GM23338 (cell line): Measurements from ENCODE around the gene TBC1D3B. TPM values are rescaled to one million over a fixed set of nuclear protein-coding genes. Genes with fewer than 3 reads are reported as not detected.

Experiments used
- ATAC-seq: fragments of 200-7000 bp; cut with Tn5 transposase; 3 replicates; pipeline ENCODE4 v1.9.1; 2020
- DNase-seq: peaks from one replicate; pipeline ENCODE4 v3.0.0-alpha.2; 2015; ENCODE audit warnings: low spot score
- H2AFZ ChIP-seq: fragments of 200-600 bp; sonication (generic); 2 replicates; pipeline ENCODE4 v1.8.0; 2016; ENCODE audit warnings: antibody characterized with exemption, mild to moderate bottlenecking, moderate library complexity
- H3F3A ChIP-seq: fragments of 200-600 bp; sonication (generic); replicated peaks from 2 replicates; pipeline ENCODE4 v1.8.0; 2017; ENCODE audit warnings: antibody characterized with exemption, mixed run types, low read depth
- H3K27ac ChIP-seq: fragments of 200-600 bp; sonication (generic); 2 replicates; pipeline ENCODE4 v1.6.1; 2016; ENCODE audit warnings: low read depth
- H3K27me3 ChIP-seq: fragments of 200-600 bp; sonication (generic); 2 replicates; pipeline ENCODE4 v1.8.0; 2016; ENCODE audit warnings: mild to moderate bottlenecking, mixed run types, moderate library complexity; ENCODE audit not compliant: insufficient read depth
- H3K36me3 ChIP-seq: fragments of 200-600 bp; sonication (generic); 2 replicates; pipeline ENCODE4 v1.8.0; 2016; ENCODE audit warnings: mild to moderate bottlenecking; ENCODE audit not compliant: insufficient read depth
- H3K4me1 ChIP-seq: fragments of 200-600 bp; sonication (generic); 2 replicates; pipeline ENCODE4 v1.8.0; 2016; ENCODE audit warnings: mild to moderate bottlenecking, moderate library complexity; ENCODE audit not compliant: insufficient read depth
- H3K4me2 ChIP-seq: fragments of 200-600 bp; sonication (generic); 2 replicates; pipeline ENCODE4 v1.7.1; 2017; ENCODE audit warnings: mixed run types
- H3K4me3 ChIP-seq: fragments of 200-600 bp; sonication (generic); 2 replicates; pipeline ENCODE4 v1.6.1; 2016; ENCODE audit warnings: mixed run types
- H3K79me2 ChIP-seq: fragments of 200-600 bp; sonication (generic); replicated peaks from 2 replicates; pipeline ENCODE4 v1.8.0; 2017; ENCODE audit warnings: mild to moderate bottlenecking; ENCODE audit not compliant: insufficient read depth
- H3K9me2 ChIP-seq: fragments of 200-600 bp; sonication (generic); 2 replicates; pipeline ENCODE4 v1.8.0; 2017; ENCODE audit not compliant: insufficient read depth
- H4K20me1 ChIP-seq: fragments of 200-600 bp; sonication (generic); replicated peaks from 2 replicates; pipeline ENCODE4 v1.8.0; 2017; ENCODE audit warnings: mild to moderate bottlenecking; ENCODE audit not compliant: insufficient read depth
- H3K27ac Mint-ChIP-seq: 2 replicates; pipeline ENCODE4 v1.8.0; 2020; ENCODE audit warnings: inconsistent platforms, mild to moderate bottlenecking, moderate library complexity, mixed read lengths
- H3K27me3 Mint-ChIP-seq: 3 replicates; pipeline ENCODE4 v1.8.0; 2022; ENCODE audit warnings: low read depth, mild to moderate bottlenecking, moderate library complexity, mixed read lengths, inconsistent platforms; ENCODE audit not compliant: insufficient read depth, poor library complexity
- H3K36me3 Mint-ChIP-seq: 3 replicates; pipeline ENCODE4 v1.8.0; 2021; ENCODE audit warnings: low read depth, mild to moderate bottlenecking, inconsistent platforms, moderate library complexity, mixed read lengths
- H3K4me1 Mint-ChIP-seq: 3 replicates; pipeline ENCODE4 v1.8.0; 2020; ENCODE audit warnings: mild to moderate bottlenecking, inconsistent platforms, mixed read lengths
- H3K4me3 Mint-ChIP-seq: 3 replicates; pipeline ENCODE4 v1.8.0; 2021; ENCODE audit warnings: moderate library complexity, mild to moderate bottlenecking, inconsistent platforms, mixed read lengths
- H3K9me3 Mint-ChIP-seq: 3 replicates; pipeline ENCODE4 v1.8.0; 2020; ENCODE audit warnings: moderate library complexity, mild to moderate bottlenecking, inconsistent platforms, mixed read lengths
- CREB1 ChIP-seq: fragments of 250-450 bp; sonication (Bioruptor Pico); IDR thresholded peaks from 2 replicates; pipeline ENCODE4 v1.5.0; 2020; ENCODE audit warnings: low read depth, mild to moderate bottlenecking, moderate library complexity
- EZH2 ChIP-seq: fragments of 200-600 bp; sonication (generic); IDR thresholded peaks from one replicate; pipeline ENCODE4 v1.8.0; 2017; ENCODE audit warnings: antibody characterized with exemption, mild to moderate bottlenecking, low read depth; ENCODE audit not compliant: unreplicated experiment
- EZH2phosphoT487 ChIP-seq: fragments of 200-600 bp; sonication (generic); IDR thresholded peaks from one replicate; pipeline ENCODE4 v1.8.1; 2018; ENCODE audit warnings: antibody characterized with exemption; ENCODE audit not compliant: unreplicated experiment
- JUNB ChIP-seq: IDR thresholded peaks from one replicate; pipeline ENCODE4 v1.6.1; 2016; ENCODE audit warnings: antibody characterized with exemption; ENCODE audit not compliant: unreplicated experiment
- NANOG ChIP-seq: IDR thresholded peaks from 2 replicates; pipeline ENCODE4 v1.6.1; 2016; ENCODE audit warnings: antibody characterized with exemption, borderline replicate concordance
- POLR2AphosphoS5 ChIP-seq: IDR thresholded peaks from 2 replicates; pipeline ENCODE4 v1.6.1; 2016; ENCODE audit warnings: antibody characterized with exemption, low read depth
- STAT1 ChIP-seq: IDR thresholded peaks from one replicate; pipeline ENCODE4 v1.6.1; 2016; ENCODE audit warnings: antibody characterized with exemption; ENCODE audit not compliant: unreplicated experiment
- ZNF114 ChIP-seq: fragments of 250-450 bp; sonication (Bioruptor Pico); IDR thresholded peaks from 2 replicates; pipeline ENCODE4 v1.5.0; 2020; ENCODE audit warnings: mild to moderate bottlenecking, moderate library complexity
- ZNF331 ChIP-seq: fragments of 250-450 bp; sonication (Bioruptor Pico); IDR thresholded peaks from 2 replicates; pipeline ENCODE4 v1.5.0; 2020; ENCODE audit warnings: low read depth, mild to moderate bottlenecking, moderate library complexity
- polyA plus RNA-seq: library from polyadenylated mRNA; unstranded; fragments of >200 nt; fragmentation: Nextera tagmentation; extraction: Ambion mirVana; gene quantifications from 2 replicates; pipeline ENCODE4 v1.2.1, GENCODE V29; 2016
- total RNA-seq: library from RNA; depleted of rRNA; stranded (reverse); fragments of >200 nt; shearing (Covaris generic); gene quantifications from 2 replicates; pipeline ENCODE4 v1.2.3, GENCODE V29; 2014
- TF ChIP-seq, protein P1 (sequence below): IDR thresholded peaks from 2 replicates; pipeline ENCODE4 v1.6.1; 2016; ENCODE audit warnings: antibody characterized with exemption
- TF ChIP-seq, protein P2 (sequence below): IDR thresholded peaks from one replicate; pipeline ENCODE4 v1.6.1; 2018; ENCODE audit warnings: antibody characterized with exemption; ENCODE audit not compliant: unreplicated experiment
- TF ChIP-seq, protein P3 (sequence below): fragments of 250-450 bp; sonication (Bioruptor Pico); IDR thresholded peaks from 2 replicates; pipeline ENCODE4 v1.5.0; 2020; ENCODE audit warnings: mild to moderate bottlenecking, moderate library complexity
- TF ChIP-seq, protein P4 (sequence below), 2 experiments: fragments of 200-600 bp in 1 of 2; sonication (generic) in 1 of 2; conservative IDR thresholded peaks; 2 replicates each; pipeline versions ENCODE4 v1.5.1 to v1.6.1; 2016 to 2017; ENCODE audit warnings: antibody characterized with exemption in 2 of 2, low read depth in 2 of 2, mild to moderate bottlenecking in 2 of 2, moderate library complexity in 1 of 2

Gene TBC1D3B
- total and polyA plus RNA-seq, 2 experiments from 2014 or later: 0.95 to 1.3 TPM

DNA sequence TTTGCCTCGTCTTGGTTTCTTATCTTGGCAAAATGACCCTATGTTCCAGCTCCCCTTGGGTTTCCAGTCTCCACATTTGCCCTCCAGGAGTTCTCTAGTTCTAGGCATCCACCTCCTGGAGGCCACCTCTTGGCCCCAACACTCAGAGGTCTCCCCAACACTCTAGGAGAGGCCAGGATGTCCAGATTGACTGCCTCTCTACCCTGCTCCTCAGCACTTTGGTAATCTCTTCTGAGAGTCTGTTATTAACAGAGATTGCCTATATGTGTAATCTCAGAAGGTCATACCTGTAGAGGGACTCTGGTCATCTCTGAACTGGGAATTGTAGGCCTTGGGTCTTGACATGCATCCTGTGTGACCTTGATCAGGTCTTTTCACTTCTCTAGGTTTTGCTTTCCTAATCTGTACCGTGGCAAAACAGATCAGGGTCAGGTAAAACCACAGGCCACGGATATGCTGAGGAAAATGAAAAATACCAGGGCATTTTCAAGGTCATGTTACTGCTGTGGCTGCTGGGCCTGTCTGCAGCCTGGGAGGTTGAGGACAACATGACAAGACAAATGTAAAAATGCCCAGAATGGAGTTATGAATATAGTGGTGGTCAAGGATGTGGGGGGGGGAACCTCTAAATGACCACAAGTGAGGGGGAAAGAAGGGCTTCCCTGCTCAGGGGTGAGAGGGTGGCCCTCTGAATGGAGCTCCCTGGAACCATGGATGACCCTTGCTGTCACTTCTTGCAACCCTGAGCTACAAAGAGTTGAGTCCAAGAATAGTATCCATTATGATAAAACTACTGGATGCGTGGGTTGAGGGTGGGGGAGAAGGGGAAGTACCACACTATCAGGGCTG is 29.4 kb upstream of the TBC1D3B start:
- TF ChIP-seq POLR2AphosphoS5: no peak
- TF ChIP-seq, protein P1, sequence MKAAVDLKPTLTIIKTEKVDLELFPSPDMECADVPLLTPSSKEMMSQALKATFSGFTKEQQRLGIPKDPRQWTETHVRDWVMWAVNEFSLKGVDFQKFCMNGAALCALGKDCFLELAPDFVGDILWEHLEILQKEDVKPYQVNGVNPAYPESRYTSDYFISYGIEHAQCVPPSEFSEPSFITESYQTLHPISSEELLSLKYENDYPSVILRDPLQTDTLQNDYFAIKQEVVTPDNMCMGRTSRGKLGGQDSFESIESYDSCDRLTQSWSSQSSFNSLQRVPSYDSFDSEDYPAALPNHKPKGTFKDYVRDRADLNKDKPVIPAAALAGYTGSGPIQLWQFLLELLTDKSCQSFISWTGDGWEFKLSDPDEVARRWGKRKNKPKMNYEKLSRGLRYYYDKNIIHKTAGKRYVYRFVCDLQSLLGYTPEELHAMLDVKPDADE: no peak
- TF ChIP-seq, protein P2, sequence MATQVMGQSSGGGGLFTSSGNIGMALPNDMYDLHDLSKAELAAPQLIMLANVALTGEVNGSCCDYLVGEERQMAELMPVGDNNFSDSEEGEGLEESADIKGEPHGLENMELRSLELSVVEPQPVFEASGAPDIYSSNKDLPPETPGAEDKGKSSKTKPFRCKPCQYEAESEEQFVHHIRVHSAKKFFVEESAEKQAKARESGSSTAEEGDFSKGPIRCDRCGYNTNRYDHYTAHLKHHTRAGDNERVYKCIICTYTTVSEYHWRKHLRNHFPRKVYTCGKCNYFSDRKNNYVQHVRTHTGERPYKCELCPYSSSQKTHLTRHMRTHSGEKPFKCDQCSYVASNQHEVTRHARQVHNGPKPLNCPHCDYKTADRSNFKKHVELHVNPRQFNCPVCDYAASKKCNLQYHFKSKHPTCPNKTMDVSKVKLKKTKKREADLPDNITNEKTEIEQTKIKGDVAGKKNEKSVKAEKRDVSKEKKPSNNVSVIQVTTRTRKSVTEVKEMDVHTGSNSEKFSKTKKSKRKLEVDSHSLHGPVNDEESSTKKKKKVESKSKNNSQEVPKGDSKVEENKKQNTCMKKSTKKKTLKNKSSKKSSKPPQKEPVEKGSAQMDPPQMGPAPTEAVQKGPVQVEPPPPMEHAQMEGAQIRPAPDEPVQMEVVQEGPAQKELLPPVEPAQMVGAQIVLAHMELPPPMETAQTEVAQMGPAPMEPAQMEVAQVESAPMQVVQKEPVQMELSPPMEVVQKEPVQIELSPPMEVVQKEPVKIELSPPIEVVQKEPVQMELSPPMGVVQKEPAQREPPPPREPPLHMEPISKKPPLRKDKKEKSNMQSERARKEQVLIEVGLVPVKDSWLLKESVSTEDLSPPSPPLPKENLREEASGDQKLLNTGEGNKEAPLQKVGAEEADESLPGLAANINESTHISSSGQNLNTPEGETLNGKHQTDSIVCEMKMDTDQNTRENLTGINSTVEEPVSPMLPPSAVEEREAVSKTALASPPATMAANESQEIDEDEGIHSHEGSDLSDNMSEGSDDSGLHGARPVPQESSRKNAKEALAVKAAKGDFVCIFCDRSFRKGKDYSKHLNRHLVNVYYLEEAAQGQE: no peak
- TF ChIP-seq CREB1 (CRISPR knock-in tag): no peak
- TF ChIP-seq EZH2phosphoT487: no peak
- TF ChIP-seq, protein P3, sequence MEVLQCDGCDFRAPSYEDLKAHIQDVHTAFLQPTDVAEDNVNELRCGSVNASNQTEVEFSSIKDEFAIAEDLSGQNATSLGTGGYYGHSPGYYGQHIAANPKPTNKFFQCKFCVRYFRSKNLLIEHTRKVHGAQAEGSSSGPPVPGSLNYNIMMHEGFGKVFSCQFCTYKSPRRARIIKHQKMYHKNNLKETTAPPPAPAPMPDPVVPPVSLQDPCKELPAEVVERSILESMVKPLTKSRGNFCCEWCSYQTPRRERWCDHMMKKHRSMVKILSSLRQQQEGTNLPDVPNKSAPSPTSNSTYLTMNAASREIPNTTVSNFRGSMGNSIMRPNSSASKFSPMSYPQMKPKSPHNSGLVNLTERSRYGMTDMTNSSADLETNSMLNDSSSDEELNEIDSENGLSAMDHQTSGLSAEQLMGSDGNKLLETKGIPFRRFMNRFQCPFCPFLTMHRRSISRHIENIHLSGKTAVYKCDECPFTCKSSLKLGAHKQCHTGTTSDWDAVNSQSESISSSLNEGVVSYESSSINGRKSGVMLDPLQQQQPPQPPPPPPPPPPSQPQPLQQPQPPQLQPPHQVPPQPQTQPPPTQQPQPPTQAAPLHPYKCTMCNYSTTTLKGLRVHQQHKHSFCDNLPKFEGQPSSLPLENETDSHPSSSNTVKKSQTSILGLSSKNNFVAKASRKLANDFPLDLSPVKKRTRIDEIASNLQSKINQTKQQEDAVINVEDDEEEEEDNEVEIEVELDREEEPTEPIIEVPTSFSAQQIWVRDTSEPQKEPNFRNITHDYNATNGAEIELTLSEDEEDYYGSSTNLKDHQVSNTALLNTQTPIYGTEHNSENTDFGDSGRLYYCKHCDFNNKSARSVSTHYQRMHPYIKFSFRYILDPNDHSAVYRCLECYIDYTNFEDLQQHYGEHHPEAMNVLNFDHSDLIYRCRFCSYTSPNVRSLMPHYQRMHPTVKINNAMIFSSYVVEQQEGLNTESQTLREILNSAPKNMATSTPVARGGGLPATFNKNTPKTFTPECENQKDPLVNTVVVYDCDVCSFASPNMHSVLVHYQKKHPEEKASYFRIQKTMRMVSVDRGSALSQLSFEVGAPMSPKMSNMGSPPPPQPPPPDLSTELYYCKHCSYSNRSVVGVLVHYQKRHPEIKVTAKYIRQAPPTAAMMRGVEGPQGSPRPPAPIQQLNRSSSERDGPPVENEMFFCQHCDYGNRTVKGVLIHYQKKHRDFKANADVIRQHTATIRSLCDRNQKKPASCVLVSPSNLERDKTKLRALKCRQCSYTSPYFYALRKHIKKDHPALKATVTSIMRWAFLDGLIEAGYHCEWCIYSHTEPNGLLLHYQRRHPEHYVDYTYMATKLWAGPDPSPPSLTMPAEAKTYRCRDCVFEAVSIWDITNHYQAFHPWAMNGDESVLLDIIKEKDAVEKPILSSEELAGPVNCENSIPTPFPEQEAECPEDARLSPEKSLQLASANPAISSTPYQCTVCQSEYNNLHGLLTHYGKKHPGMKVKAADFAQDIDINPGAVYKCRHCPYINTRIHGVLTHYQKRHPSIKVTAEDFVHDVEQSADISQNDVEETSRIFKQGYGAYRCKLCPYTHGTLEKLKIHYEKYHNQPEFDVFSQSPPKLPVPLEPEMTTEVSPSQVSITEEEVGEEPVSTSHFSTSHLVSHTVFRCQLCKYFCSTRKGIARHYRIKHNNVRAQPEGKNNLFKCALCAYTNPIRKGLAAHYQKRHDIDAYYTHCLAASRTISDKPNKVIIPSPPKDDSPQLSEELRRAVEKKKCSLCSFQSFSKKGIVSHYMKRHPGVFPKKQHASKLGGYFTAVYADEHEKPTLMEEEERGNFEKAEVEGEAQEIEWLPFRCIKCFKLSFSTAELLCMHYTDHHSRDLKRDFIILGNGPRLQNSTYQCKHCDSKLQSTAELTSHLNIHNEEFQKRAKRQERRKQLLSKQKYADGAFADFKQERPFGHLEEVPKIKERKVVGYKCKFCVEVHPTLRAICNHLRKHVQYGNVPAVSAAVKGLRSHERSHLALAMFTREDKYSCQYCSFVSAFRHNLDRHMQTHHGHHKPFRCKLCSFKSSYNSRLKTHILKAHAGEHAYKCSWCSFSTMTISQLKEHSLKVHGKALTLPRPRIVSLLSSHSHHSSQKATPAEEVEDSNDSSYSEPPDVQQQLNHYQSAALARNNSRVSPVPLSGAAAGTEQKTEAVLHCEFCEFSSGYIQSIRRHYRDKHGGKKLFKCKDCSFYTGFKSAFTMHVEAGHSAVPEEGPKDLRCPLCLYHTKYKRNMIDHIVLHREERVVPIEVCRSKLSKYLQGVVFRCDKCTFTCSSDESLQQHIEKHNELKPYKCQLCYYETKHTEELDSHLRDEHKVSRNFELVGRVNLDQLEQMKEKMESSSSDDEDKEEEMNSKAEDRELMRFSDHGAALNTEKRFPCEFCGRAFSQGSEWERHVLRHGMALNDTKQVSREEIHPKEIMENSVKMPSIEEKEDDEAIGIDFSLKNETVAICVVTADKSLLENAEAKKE (CRISPR knock-in tag): no peak
- TF ChIP-seq, protein P4, sequence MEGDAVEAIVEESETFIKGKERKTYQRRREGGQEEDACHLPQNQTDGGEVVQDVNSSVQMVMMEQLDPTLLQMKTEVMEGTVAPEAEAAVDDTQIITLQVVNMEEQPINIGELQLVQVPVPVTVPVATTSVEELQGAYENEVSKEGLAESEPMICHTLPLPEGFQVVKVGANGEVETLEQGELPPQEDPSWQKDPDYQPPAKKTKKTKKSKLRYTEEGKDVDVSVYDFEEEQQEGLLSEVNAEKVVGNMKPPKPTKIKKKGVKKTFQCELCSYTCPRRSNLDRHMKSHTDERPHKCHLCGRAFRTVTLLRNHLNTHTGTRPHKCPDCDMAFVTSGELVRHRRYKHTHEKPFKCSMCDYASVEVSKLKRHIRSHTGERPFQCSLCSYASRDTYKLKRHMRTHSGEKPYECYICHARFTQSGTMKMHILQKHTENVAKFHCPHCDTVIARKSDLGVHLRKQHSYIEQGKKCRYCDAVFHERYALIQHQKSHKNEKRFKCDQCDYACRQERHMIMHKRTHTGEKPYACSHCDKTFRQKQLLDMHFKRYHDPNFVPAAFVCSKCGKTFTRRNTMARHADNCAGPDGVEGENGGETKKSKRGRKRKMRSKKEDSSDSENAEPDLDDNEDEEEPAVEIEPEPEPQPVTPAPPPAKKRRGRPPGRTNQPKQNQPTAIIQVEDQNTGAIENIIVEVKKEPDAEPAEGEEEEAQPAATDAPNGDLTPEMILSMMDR (conservative IDR thresholded peaks at IDR 0.05; ENCODE audit: low read depth in 2 of 2): no peak
- no peak for TF ChIP-seq ZNF331 (CRISPR knock-in tag)
- no peak for TF ChIP-seq NANOG
- no peak for TF ChIP-seq ZNF114 (CRISPR knock-in tag)
- TF ChIP-seq EZH2: no peak
- no peak for TF ChIP-seq JUNB
- TF ChIP-seq STAT1: no peak
- peaks cover 8% of the 10 kb centered on the region for H3K4me1 ChIP-seq
- Mint-ChIP-seq H3K4me1 (peaks cover 8% of the 10 kb centered on the region), H3K9me3 (no peaks in the 10 kb centered on the region), H3K27ac (no peak overlapping the region), H3K27me3 (peaks cover 1% of the 10 kb centered on the region), H3K36me3 (no peaks in the 10 kb centered on the region), H3K4me3 (no peak overlapping the region)
- H4K20me1 ChIP-seq: no peaks in the 10 kb centered on the region
- no peaks in the 10 kb centered on the region for H3K9me2 ChIP-seq
- H3K27ac ChIP-seq: no peak overlapping the region
- no peak overlapping the region for H3K4me3 ChIP-seq
- ATAC-seq (no peak), DNase-seq (no peak)
- no peaks in the 10 kb centered on the region for H3K79me2 ChIP-seq
- no peaks in the 10 kb centered on the region for H3F3A ChIP-seq
- H3K4me2 ChIP-seq: no peak overlapping the region
- H3K27me3 ChIP-seq: no peaks in the 10 kb centered on the region
- no peak overlapping the region for H2AFZ ChIP-seq
- no peaks in the 10 kb centered on the region for H3K36me3 ChIP-seq
